Measurements from ENCODE around the gene RTBDN. TPM values are rescaled to one million over a fixed set of nuclear protein-coding genes. Genes with fewer than 3 reads are reported as not detected.

Gene RTBDN
- total RNA-seq, 1 experiment from 2014 or later: 25.1 TPM

- H3K9me2 ChIP-seq (ENCODE audit: insufficient read depth): no peaks in the 10 kb centered on the region
- ChIA-PET POLR2A (interaction anchor here (0.5 kb wide), 1 partner anchor 118 kb away, joined by 3 read pairs; no protein-coding TSS in a partner anchor), RAD21 (ENCODE audit: low non-redundant PET in 1 of 2, low total read pairs in 2 of 2, uncharacterized antibody in 2 of 2, unreplicated experiment in 2 of 2) (no interaction called here), CTCF (no interaction called here)
- TF ChIP-seq RAD21 (IDR thresholded peaks at IDR 0.05; ENCODE audit: low read depth) (no peak), ELF1 (IDR thresholded peaks at IDR 0.05; ENCODE audit: borderline replicate concordance, low read depth) (no peak), POLR2A (IDR thresholded peaks at IDR 0.05; ENCODE audit: borderline replicate concordance, extremely low read depth, insufficient read depth, insufficient read length) (no peak), TCF7L2 (IDR thresholded peaks at IDR 0.05; ENCODE audit: borderline replicate concordance, extremely low read depth, insufficient read depth, insufficient read length) (no peak), FOSL1 (IDR thresholded peaks at IDR 0.05; ENCODE audit: low read depth) (no peak), ATF3 (IDR thresholded peaks at IDR 0.05) (no peak), EZH2 (IDR thresholded peaks at IDR 0.05) (no peak), CEBPB (IDR thresholded peaks at IDR 0.05; ENCODE audit: low read depth) (no peak), SRF (IDR thresholded peaks at IDR 0.05; ENCODE audit: low read depth) (no peak), CTCF (IDR thresholded peaks at IDR 0.05 in 2 of 3, conservative IDR thresholded peaks at IDR 0.05 in 1 of 3; ENCODE audit: borderline replicate concordance in 1 of 3, insufficient read depth in 1 of 3, low read depth in 2 of 3, low read length in 2 of 3) (no peak), CBX3 (IDR thresholded peaks at IDR 0.05; ENCODE audit: low read depth) (no peak), ZBTB33 (IDR thresholded peaks at IDR 0.05; ENCODE audit: extremely low read depth, insufficient replicate concordance, low read length) (no peak), JUND (IDR thresholded peaks at IDR 0.05) (no peak), MAX (IDR thresholded peaks at IDR 0.05) (no peak), SP1 (IDR thresholded peaks at IDR 0.05; ENCODE audit: low read depth) (no peak)
- no peak overlapping the region for H3K9ac ChIP-seq (ENCODE audit: low read length)
- no TSS peak for BruUV-seq (replicated peaks)
- H3K4me2 ChIP-seq (ENCODE audit: low read length): no peak overlapping the region
- no peak overlapping the region for H3K27ac ChIP-seq (ENCODE audit: low read depth, low read length)
- no peak for DNase-seq (ENCODE audit: low read depth, low spot score)
- H3K79me2 ChIP-seq (ENCODE audit: insufficient read depth, low read length): no peaks in the 10 kb centered on the region
- H3K27me3 ChIP-seq (ENCODE audit: insufficient read depth, low read length): no peaks in the 10 kb centered on the region
- no peaks in the 10 kb centered on the region for H3K4me1 ChIP-seq (ENCODE audit: control insufficient read depth in 1 of 2, insufficient read depth in 2 of 2, low read length in 2 of 2)
- ATAC-seq: no peak
- no peak overlapping the region for H2AFZ ChIP-seq (ENCODE audit: low read depth, low read length, poor library complexity, severe bottlenecking)
- peaks cover 2% of the 10 kb centered on the region in 2 experiments; a peak in 3 of 4 replicates for H3K36me3 ChIP-seq (ENCODE audit: control insufficient read depth in 1 of 2, insufficient read depth in 2 of 2, low read length in 2 of 2)
- no peak overlapping the region for H3K4me3 ChIP-seq (replicated peaks in 1 of 2; ENCODE audit: low read depth in 1 of 2, low read length in 2 of 2)
- intact Hi-C loops (cut with micrococcal nuclease): no loop called here
- H3K9me3 ChIP-seq (ENCODE audit: control insufficient read depth in 1 of 2, insufficient read depth in 1 of 2, low read depth in 1 of 2, low read length in 2 of 2): no peaks in the 10 kb centered on the region
- no peaks in the 10 kb centered on the region for H4K20me1 ChIP-seq (ENCODE audit: insufficient read depth)
Observed at GRCh38 chr19:12815088-12815487, 19.3 kb downstream of the RTBDN start.

All from HCT116 (cell line).